Breast epithelium (tissue), 4 donors: ENCODE data around the gene ELMOD3. TPM values are rescaled to one million over a fixed set of nuclear protein-coding genes. Genes with fewer than 3 reads are reported as not detected.
"Not testable (repeated sequence)": the region's sequence is repeated elsewhere in the genome, so short reads cannot be mapped to it uniquely, and the experiment has no call there.

Experiments used
- DNase-seq, 2 donors: peaks; one replicate each; pipeline ENCODE4 v3.0.0-alpha.2; 2019; ENCODE audit warnings: low spot score in 2 of 2
- H3K27ac ChIP-seq, 2 donors: fragments of 200-600 bp; sonication (generic) in 1 of 2; one replicate each; pipeline ENCODE4 v1.5.1; 2016 to 2019; ENCODE audit warnings: mild to moderate bottlenecking in 1 of 2
- H3K27me3 ChIP-seq, 2 donors: fragments of 200-600 bp; sonication (generic) in 1 of 2; one replicate each; pipeline versions ENCODE4 v1.5.1 to v1.6.0; 2017 to 2019; ENCODE audit warnings: control low read depth in 1 of 2, mild to moderate bottlenecking in 1 of 2
- H3K36me3 ChIP-seq: fragments of 200-600 bp; one replicate; pipeline ENCODE4 v1.5.1; 2019
- H3K4me1 ChIP-seq, 2 donors: fragments of 200-600 bp; sonication (generic); one replicate each; pipeline ENCODE4 v1.5.1; 2016 to 2019; ENCODE audit warnings: control low read depth in 1 of 2
- H3K4me3 ChIP-seq, 3 donors: fragments of 200-600 bp; sonication (generic); 1 replicate in 2 of 3; 2 replicates in 1 of 3; pipeline ENCODE4 v1.5.1; 2016 to 2019; ENCODE audit warnings: mild to moderate bottlenecking in 3 of 3, moderate library complexity in 2 of 3
- H3K9me3 ChIP-seq, 2 donors: fragments of 200-600 bp; sonication (generic) in 1 of 2; one replicate each; pipeline ENCODE4 v1.5.1; 2016 to 2019; ENCODE audit warnings: control low read depth in 1 of 2
- POLR2A ChIP-seq: fragments of 450-650 bp; IDR thresholded peaks from one replicate; pipeline ENCODE4 v1.6.1; 2016; ENCODE audit warnings: antibody characterized with exemption, mild to moderate bottlenecking, moderate library complexity
- POLR2AphosphoS5 ChIP-seq, 3 donors: sonication (generic); formaldehyde crosslinking; IDR thresholded peaks; one replicate each; pipeline ENCODE4 v1.6.1; 2017; ENCODE audit warnings: antibody characterized with exemption in 3 of 3
- intact Hi-C: fragments of 100-400 bp; cut with DNase I; formaldehyde crosslinking; loops from one replicate; pipeline ENCODE4 v1.15.1; 2023; ENCODE audit warnings: low total_unique reads
- total RNA-seq, 3 donors: library from RNA; depleted of rRNA; stranded (reverse); fragments of >200 nt; gene quantifications; one replicate each; pipeline ENCODE4 v1.1.0, GENCODE V29; 2016
- TF ChIP-seq, protein P1 (sequence below), 3 donors: fragments of 450-650 bp; IDR thresholded peaks; one replicate each; pipeline ENCODE4 v1.5.1; 2016 to 2017; ENCODE audit warnings: antibody characterized with exemption in 3 of 3, mild to moderate bottlenecking in 3 of 3, moderate library complexity in 3 of 3

ELMOD3 gene
- total RNA-seq, 3 donors from 2014 or later, result 42.9 to 149 (median 47.0) TPM

DNA sequence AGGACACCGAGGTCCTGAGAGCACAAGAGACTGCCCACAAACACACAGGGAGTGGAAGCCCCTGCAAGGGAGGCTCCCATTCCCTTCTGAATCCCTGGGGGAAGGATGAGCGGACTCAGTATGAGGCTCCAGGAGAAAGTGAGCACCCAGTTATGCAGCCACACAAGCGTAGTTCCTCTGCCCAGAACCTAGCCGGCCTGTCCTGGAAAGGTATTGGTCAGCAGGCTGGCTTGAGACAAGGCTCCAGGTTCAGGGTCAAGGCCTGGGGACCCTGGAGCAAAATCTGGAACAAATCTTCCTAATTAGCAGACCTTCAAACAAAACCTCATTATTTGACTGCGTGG lies 56.8 kb downstream of the ELMOD3 start:
- Histone ChIP-seq H3K9me3 (no peaks in the 10 kb centered on the region), H3K36me3 (no peaks in the 10 kb centered on the region), H3K4me1 (peaks cover 10 to 13% of the 10 kb centered on the region in 2 donors), H3K27me3 (no peaks in the 10 kb centered on the region), H3K4me3 (no peak overlapping the region), H3K27ac (peak overlapping the region; percentile 36 to 81)
- DNase-seq, result no peak
- TF ChIP-seq POLR2AphosphoS5 (IDR thresholded peaks at IDR 0.05) (no peak), POLR2A (no peak)
- TF ChIP-seq, protein P1, sequence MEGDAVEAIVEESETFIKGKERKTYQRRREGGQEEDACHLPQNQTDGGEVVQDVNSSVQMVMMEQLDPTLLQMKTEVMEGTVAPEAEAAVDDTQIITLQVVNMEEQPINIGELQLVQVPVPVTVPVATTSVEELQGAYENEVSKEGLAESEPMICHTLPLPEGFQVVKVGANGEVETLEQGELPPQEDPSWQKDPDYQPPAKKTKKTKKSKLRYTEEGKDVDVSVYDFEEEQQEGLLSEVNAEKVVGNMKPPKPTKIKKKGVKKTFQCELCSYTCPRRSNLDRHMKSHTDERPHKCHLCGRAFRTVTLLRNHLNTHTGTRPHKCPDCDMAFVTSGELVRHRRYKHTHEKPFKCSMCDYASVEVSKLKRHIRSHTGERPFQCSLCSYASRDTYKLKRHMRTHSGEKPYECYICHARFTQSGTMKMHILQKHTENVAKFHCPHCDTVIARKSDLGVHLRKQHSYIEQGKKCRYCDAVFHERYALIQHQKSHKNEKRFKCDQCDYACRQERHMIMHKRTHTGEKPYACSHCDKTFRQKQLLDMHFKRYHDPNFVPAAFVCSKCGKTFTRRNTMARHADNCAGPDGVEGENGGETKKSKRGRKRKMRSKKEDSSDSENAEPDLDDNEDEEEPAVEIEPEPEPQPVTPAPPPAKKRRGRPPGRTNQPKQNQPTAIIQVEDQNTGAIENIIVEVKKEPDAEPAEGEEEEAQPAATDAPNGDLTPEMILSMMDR (IDR thresholded peaks at IDR 0.05), result no peak
- intact Hi-C loops, result no loop called here

DNA sequence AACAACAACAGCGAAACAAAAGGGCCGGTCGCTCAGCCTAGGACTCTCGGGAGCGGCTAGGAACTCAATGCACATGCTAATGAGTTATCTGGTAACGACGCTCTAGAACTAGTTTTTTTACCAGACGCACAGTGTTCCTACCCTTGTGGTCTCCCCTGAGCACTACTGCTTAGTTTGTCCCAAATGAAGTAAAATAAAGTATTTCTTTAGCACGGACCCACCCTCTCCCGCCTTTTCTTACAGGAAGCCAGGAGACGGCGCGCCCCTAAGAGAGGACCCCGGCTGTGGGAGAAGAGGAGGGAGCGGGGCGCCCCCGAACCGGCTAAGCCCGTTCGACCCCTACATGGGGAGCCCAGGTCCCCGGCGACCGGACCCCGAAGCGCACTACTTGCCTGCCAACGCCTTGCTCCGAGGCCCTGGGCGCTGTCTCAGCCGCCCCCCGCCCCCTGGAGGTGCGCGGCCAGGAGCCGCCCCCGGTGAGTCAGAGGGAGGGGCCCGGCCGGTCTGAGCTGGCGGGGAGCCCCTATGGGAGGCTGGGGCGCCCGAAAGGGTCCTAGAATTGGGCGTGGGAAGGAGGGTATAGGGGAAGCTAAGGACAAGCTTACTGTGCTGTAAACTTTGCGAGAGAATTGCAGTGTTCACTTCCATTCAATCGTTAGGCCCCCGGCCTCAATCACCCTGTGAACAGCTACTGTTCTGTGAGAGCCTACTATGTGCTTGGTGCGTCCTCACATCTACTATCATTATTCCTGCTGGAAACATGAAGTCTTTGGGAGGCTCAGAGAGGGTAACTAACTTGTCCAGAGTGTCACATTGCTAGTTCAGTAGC lies 59.2 kb downstream of the ELMOD3 start:
- peak overlapping the region; percentile 86 to 90 for H3K27ac ChIP-seq
- intact Hi-C loops, result no loop called here
- H3K4me3 ChIP-seq, result peak overlapping the region; percentile 56 to 85 (median 75)
- no peaks in the 10 kb centered on the region for H3K9me3 ChIP-seq
- H3K36me3 ChIP-seq, result no peaks in the 10 kb centered on the region
- no peaks in the 10 kb centered on the region for H3K27me3 ChIP-seq
- H3K4me1 ChIP-seq, result peaks cover 12 to 16% of the 10 kb centered on the region in 2 donors
- TF ChIP-seq, protein P1 (IDR thresholded peaks at IDR 0.05), result no peak
- peak in 2 of 3 donors; percentile 51 to 75 for TF ChIP-seq POLR2AphosphoS5 (IDR thresholded peaks at IDR 0.05)
- TF ChIP-seq POLR2A, result peak; percentile 58
- peak in 1 of 2 donors; percentile 68 for DNase-seq

DNA sequence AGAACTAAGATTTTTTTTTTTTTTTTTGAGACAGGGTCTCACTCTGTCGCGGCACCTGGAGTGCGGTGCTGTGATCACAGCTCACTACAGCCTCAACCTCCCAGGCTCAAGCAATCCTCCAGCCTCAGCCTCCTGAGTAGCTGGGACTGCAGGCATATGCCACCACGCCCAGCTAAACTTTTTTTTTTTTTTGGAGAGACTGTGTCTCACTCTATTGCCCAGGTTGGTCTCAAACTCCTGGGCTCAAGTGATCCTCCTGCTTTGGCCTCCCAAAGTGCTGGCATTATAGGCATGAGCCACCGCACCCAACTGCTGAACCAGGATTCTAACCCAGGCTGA lies 59.8 kb downstream of the ELMOD3 start:
- Histone ChIP-seq H3K27ac (peak overlapping the region in 1 of 2 donors; percentile 86), H3K4me3 (peak overlapping the region in 2 of 3 donors; percentile 75 to 85), H3K4me1 (peaks cover 6 to 16% of the 10 kb centered on the region in 2 donors)
- intact Hi-C loops, H3K27me3 ChIP-seq, DNase-seq, H3K9me3 ChIP-seq, H3K36me3 ChIP-seq: not testable (repeated sequence)

DNA sequence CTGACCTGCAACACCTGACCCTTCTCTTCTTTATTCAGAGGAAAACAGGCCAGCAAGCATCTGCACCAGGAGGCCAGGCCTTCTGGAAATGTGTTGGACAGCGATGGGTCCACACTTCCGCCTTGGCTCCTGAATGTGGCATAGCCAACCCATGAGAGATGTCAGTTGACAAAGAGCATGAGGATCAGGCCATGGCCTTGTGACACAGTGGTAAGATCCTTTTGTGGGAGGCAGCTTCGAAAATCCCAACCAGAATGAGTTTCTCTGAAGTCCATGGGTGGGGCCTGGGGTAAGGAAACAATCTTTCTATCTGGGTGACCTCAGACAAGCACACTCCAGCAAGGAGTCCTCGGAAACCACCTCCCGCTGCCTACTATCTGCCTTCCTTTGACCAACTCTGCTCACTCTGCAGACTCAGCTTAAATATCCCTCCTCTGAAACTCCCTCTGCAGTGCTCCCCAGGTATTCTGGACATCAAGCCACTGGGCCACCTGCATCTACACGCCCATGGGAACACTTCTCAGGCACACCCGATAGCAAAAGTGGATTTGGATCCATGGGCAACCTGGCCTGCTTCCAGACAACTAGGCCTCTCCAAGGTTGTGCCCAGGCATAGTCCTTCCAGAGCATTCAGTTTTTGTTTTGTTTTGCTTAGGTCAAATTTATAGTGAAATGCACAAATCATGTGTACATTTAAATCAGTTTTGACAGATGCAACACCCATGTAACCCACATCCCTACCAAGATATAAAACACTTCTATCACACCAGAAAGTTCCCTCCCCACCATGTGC lies 60.4 kb downstream of the ELMOD3 start:
- Histone ChIP-seq H3K9me3 (no peaks in the 10 kb centered on the region), H3K27ac (peak overlapping the region in 1 of 2 donors; percentile 86)
- no peak for TF ChIP-seq POLR2A
- TF ChIP-seq, protein P1 (IDR thresholded peaks at IDR 0.05), result no peak
- TF ChIP-seq POLR2AphosphoS5 (IDR thresholded peaks at IDR 0.05), result no peak

DNA sequence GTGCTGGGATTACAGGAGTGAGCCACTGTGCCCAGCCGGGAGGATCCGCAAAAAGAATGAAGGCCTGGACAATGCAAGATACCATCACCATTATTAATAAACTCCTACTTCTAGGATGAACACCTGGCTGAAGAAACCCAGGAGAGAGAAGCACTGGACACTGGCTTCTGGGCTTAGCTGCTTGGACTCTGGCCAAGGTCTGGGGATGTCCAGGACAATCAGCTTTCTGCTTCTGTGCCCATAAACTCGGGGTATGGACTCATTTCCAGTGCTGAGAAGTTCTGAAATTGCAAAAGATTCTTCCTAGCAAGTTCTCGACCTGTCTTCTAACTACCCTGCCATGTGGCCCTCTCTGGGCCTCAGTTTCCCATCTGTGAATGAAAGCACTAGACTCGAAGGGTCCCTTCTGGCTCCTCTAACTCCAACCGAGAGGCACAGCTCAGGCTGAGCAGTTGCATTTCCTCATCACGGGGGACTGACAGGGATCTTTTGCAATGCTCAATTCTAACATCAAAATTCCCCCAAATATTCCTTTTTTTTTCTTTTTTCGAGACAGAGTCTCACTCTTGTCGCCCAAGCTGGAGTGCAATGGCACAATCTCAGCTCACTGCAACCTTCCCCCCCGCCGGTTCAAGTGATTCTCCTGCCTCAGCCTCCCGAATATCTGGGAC lies 61.5 kb downstream of the ELMOD3 start:
- peaks cover 0 to 6% of the 10 kb centered on the region in 2 donors for H3K4me1 ChIP-seq
- TF ChIP-seq POLR2A, result no peak
- TF ChIP-seq, protein P1 (IDR thresholded peaks at IDR 0.05), result no peak
- no peak for TF ChIP-seq POLR2AphosphoS5 (IDR thresholded peaks at IDR 0.05)
- no peak for DNase-seq
- H3K27ac ChIP-seq, result no peak overlapping the region
- H3K36me3 ChIP-seq, result no peaks in the 10 kb centered on the region
- no peaks in the 10 kb centered on the region for H3K27me3 ChIP-seq
- H3K4me3 ChIP-seq, result no peak overlapping the region
- intact Hi-C loops, result no loop called here
- H3K9me3 ChIP-seq, result no peaks in the 10 kb centered on the region

More for the DNA sequence above, 60.4 kb downstream of the ELMOD3 start:
- Histone ChIP-seq H3K27me3 (no peaks in the 10 kb centered on the region), H3K4me3 (no peak overlapping the region), H3K4me1 (peaks cover 4 to 12% of the 10 kb centered on the region in 2 donors), H3K36me3 (no peaks in the 10 kb centered on the region)
- DNase-seq, result no peak
- intact Hi-C loops, result no loop called here
